Prostate gland (tissue), 2 donors: ENCODE data around the gene CDK19.

Experiments used
- POLR2A ChIP-seq: fragments of 450-650 bp; IDR thresholded peaks from one replicate; pipeline ENCODE4 v1.6.1; 2016; ENCODE audit warnings: antibody characterized with exemption, mild to moderate bottlenecking
- TF ChIP-seq, protein P1 (sequence below), 4 experiments: fragments of 200-600 bp in 2 of 4; fragments of 450-650 bp in 2 of 4; sonication (generic) in 2 of 4; IDR thresholded peaks; 1 replicate in 3 of 4; 2 replicates in 1 of 4; pipeline ENCODE4 v1.5.1; 2016 to 2019; ENCODE audit warnings: antibody characterized with exemption in 4 of 4, mild to moderate bottlenecking in 2 of 4, moderate library complexity in 2 of 4

DNA sequence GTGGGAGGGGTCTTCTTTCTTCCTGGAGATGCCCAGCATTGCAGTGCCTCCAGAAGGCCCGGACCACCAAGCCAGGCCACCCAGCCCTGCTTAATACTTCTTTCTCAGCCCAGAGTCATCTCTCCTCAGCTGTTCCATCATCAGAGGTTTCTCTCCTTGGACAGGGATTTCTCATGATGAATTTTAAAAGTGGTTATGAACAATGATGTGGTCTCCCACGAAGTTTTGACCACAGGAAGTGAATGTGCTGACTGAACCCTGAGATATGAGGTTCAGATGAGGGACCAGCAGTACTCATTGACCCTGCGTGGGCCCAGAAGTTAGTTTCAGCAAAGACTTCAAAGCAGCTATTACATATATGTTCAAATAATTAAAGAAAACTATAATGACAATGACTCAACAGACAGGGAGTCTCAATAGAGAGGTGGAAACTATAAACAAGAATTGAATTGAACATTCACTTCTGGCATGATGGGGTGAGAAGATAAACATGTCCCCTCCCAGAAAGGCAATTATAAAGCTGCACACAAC, 224.4 kb downstream of the CDK19 start:
- TF ChIP-seq POLR2A, result no peak
- TF ChIP-seq, protein P1, sequence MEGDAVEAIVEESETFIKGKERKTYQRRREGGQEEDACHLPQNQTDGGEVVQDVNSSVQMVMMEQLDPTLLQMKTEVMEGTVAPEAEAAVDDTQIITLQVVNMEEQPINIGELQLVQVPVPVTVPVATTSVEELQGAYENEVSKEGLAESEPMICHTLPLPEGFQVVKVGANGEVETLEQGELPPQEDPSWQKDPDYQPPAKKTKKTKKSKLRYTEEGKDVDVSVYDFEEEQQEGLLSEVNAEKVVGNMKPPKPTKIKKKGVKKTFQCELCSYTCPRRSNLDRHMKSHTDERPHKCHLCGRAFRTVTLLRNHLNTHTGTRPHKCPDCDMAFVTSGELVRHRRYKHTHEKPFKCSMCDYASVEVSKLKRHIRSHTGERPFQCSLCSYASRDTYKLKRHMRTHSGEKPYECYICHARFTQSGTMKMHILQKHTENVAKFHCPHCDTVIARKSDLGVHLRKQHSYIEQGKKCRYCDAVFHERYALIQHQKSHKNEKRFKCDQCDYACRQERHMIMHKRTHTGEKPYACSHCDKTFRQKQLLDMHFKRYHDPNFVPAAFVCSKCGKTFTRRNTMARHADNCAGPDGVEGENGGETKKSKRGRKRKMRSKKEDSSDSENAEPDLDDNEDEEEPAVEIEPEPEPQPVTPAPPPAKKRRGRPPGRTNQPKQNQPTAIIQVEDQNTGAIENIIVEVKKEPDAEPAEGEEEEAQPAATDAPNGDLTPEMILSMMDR (IDR thresholded peaks at IDR 0.05), result no peak
